Activated naive CD4-positive, alpha-beta T cell treated with anti-CD3 and anti-CD28 coated beads, Interleukin-2, amount 10 ng/mL, durations not matched to agents 7 days and 5 days (primary cell): ENCODE data around the gene ANO4.

Experiments
- CTCF ChIA-PET: fragments of 350-600 bp; sonication (Branson Sonifier 250); formaldehyde crosslinking; loops from one replicate; lab custom pipeline; 2021; ENCODE audit warnings: antibody characterized with exemption; lab: Charles Lee
- DNase-seq: peaks from one replicate; pipeline ENCODE4 v3.0.0-alpha.2; 2020
- H3K27ac Mint-ChIP-seq: one replicate; pipeline ENCODE4 v1.8.0; 2021; ENCODE audit warnings: mild to moderate bottlenecking, moderate library complexity, mixed read lengths
- H3K27me3 Mint-ChIP-seq: one replicate; pipeline ENCODE4 v1.8.0; 2021; ENCODE audit warnings: mild to moderate bottlenecking, mixed read lengths
- H3K36me3 Mint-ChIP-seq: one replicate; pipeline ENCODE4 v1.8.0; 2021; ENCODE audit warnings: mixed read lengths
- H3K4me1 Mint-ChIP-seq: one replicate; pipeline ENCODE4 v1.8.0; 2021; ENCODE audit warnings: mixed read lengths
- H3K4me3 Mint-ChIP-seq: one replicate; pipeline ENCODE4 v1.8.0; 2021; ENCODE audit warnings: mild to moderate bottlenecking, moderate library complexity, mixed read lengths
- H3K9me3 Mint-ChIP-seq: one replicate; pipeline ENCODE4 v1.8.0; 2021; ENCODE audit warnings: mixed read lengths

The ANO4 gene

DNA sequence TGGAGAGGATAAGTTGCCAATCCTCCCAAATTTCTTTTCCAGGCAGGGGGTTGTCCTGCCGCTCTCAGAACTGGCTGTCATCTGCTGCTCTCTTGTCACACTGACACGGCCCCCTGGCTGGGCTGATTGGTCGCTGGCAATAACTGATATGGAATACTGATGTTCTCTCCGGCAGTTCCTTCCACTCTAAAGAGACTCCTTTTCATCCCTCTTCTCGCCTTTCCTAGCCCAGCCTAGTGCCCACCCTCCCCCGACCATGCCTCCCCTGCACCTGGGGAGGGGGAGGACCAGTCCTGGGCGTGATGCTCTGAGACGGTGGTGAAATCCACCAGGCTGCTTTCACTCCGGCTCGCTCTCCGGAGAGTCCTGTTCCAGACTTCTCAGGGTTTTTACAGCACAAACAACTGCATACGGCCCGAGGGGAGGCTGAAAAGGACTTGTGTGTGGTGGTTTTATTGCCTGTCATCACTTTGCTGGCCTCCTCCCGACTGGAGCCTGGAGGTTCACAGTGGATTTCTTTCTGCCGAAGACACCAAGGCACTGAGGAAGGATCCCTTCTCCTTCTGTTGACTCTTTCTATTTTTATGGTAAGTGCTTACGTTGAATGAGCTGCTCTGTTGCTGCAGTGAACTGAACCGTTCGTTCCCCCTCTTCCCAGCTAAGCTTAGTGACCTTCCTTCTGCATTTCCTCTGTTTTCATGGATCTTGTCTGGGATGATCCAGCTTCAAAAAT is at the start of gene ANO4:
Gene ANO4, plus strand, starts transcription at position 336 of the 733 bp plus-strand sequence. CDS start 107,010 bp downstream, outside the sequence.
- DNase-seq, result no peak
- no peaks in the 10 kb centered on the region for H3K4me1 Mint-ChIP-seq

DNA sequence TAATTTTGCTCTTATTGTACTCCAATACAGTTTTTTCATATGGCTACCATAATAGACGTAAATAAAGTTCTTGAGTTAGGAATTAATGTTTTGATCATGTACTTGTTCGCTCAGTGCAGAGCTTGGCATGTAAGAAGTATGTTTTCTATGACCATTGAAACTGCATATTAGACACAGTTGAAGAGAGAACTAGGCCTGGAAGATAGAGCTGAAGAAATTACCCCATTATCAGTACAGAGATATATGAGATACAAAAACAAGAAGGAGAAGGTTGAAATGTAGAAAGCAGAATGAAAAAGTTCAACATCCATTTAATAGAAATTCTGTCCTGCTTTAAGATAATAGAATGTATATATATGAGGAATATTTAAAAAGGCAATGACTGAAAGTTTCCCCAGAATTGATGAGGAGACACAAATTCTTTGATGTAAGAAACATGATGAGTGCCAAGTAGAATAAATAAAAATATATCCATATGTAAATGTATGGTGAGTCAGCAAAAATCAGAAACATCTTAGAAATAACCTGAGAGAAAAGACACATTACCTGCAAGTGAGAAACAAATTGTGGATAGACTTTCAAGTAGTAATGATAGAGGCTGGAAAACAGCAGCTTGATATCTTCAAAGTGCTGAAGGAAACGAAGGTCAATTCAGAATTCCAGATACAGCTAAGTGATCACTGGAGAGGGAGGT is 49.1 kb upstream of the ANO4 start:
- Mint-ChIP-seq H3K27me3 (no peaks in the 10 kb centered on the region), H3K4me1 (no peaks in the 10 kb centered on the region), H3K9me3 (no peaks in the 10 kb centered on the region), H3K36me3 (no peaks in the 10 kb centered on the region), H3K4me3 (no peak overlapping the region), H3K27ac (no peak overlapping the region)
- DNase-seq, result no peak
- CTCF ChIA-PET, result no interaction called here

More for the DNA sequence above, at the start of gene ANO4:
- H3K27me3 Mint-ChIP-seq, result peaks cover 11% of the 10 kb centered on the region
- no peak within 1 kb of the TSS for H3K27ac Mint-ChIP-seq
- H3K36me3 Mint-ChIP-seq, result no peaks in the 10 kb centered on the region
- no peaks in the 10 kb centered on the region for H3K9me3 Mint-ChIP-seq
- CTCF ChIA-PET, result no interaction called here
- H3K4me3 Mint-ChIP-seq, result no peak within 1 kb of the TSS

DNA sequence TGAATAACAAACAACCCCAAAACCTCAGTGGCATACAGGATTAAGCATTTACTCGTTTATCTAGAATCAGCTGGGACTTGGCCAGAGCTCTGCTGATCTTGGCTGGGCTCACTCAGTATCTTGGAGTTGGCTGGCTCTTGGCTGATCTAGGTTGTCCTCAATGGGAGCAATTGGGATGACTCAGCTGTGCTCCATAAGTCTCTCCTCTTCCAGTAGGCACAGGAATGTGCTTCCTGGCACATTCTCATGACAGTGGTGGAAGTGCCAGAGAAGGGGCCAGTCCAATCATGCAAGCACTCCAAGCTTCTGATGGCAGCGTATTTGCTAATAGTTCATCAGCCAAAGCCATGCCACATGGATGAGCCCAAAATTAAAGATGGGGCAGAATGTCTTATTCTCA is 41.7 kb upstream of the ANO4 start:
- CTCF ChIA-PET, result no interaction called here
- DNase-seq, result no peak
- H3K27ac Mint-ChIP-seq, result no peak overlapping the region
- H3K27me3 Mint-ChIP-seq, result no peaks in the 10 kb centered on the region
- H3K4me1 Mint-ChIP-seq, result no peaks in the 10 kb centered on the region
- H3K36me3 Mint-ChIP-seq, result no peaks in the 10 kb centered on the region
- no peak overlapping the region for H3K4me3 Mint-ChIP-seq
- no peaks in the 10 kb centered on the region for H3K9me3 Mint-ChIP-seq

DNA sequence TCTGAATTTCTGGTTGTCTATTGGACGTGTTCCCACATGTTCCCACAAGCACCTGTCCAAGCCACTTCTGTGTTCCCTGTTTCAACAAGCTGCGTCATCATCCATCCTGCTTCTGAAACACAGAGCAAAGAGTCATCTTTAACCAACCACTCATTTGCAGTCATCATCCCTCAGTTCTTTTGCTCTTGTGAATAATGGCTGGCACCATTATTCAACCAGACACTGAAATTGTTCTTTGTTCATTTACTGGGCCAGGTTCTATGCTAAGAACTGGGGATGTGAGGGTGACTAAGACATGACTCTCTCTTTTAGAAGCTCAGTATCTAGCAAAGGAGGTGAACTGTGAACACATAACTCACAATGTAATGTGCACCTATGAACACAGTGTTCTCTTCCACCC is 40.7 kb upstream of the ANO4 start:
- CTCF ChIA-PET, result interaction anchor here (1.2 kb wide), 1 partner anchor 13 kb away, joined by 3 read pairs; no protein-coding TSS in a partner anchor
- no peaks in the 10 kb centered on the region for H3K9me3 Mint-ChIP-seq
- no peaks in the 10 kb centered on the region for H3K4me1 Mint-ChIP-seq

DNA sequence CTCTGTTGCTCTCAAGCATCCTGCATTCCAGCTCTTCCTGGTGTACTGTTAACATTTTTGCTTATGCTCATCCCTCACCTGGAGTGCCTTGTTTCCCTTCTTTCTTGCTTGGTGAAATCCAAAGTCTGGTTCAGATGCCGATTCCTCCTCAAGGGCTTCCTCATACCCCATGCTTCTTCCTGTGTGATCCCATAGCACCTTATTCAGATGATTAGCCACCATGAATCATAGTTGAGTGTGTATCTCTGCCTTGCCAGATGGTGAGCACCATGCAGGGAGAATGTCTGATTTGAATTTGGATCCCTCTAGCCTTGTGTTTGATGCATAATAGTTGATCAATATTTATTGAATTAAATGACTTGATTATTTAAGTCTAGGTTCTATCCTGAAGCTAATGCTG is 39.4 kb upstream of the ANO4 start:
- Mint-ChIP-seq H3K36me3 (no peaks in the 10 kb centered on the region), H3K4me3 (no peak overlapping the region), H3K9me3 (no peaks in the 10 kb centered on the region), H3K27me3 (no peaks in the 10 kb centered on the region), H3K4me1 (no peaks in the 10 kb centered on the region), H3K27ac (no peak overlapping the region)
- DNase-seq, result no peak
- CTCF ChIA-PET, result no interaction called here

More for the DNA sequence above, 40.7 kb upstream of the ANO4 start:
- DNase-seq, result no peak
- H3K4me3 Mint-ChIP-seq, result no peak overlapping the region
- H3K27ac Mint-ChIP-seq, result no peak overlapping the region
- no peaks in the 10 kb centered on the region for H3K27me3 Mint-ChIP-seq
- H3K36me3 Mint-ChIP-seq, result no peaks in the 10 kb centered on the region

DNA sequence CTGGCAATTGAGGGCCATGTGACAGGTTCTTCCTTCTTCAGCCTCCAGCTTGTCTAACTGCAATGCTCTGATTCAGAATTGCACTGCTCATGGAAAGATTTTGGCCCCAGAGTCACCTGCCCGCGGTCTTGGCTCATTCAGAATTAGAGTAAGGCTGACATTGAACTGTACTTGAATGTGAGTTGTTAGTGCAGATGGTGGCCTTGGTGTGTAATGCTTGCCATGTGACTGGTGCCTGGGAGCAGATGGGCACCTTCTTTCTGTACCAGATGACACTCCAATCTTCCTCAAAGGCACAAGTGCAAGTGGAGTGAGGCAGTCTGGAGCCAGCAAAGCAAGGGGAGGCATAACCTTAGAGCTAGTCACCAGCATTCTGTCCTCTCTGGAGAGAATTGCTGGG is 36.5 kb upstream of the ANO4 start:
- Mint-ChIP-seq H3K9me3 (no peaks in the 10 kb centered on the region), H3K36me3 (no peaks in the 10 kb centered on the region), H3K4me1 (no peaks in the 10 kb centered on the region), H3K27ac (no peak overlapping the region), H3K4me3 (no peak overlapping the region), H3K27me3 (no peaks in the 10 kb centered on the region)
- DNase-seq, result no peak
- CTCF ChIA-PET, result no interaction called here

DNA sequence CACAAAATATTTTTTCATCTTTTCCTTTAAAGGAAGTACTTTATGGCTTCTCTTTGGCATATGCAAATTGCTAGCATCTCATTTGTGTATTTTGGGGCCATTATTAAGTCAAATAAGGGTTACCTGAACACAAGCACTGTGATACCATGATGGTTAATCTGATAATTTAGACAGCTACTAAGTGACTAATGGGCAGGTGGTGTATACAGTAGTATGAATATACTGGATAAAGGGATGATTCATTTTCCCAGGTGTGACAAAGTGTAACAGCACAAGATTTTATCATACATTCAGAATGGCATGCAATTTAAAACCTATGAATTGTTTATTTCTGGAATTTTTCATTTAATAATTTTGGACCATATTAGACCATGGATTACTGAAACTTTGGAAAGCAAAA is 27.2 kb upstream of the ANO4 start:
- CTCF ChIA-PET, result no interaction called here
- no peaks in the 10 kb centered on the region for H3K4me1 Mint-ChIP-seq
- no peaks in the 10 kb centered on the region for H3K36me3 Mint-ChIP-seq
- H3K4me3 Mint-ChIP-seq, result no peak overlapping the region
- H3K27me3 Mint-ChIP-seq, result no peaks in the 10 kb centered on the region
- H3K9me3 Mint-ChIP-seq, result no peaks in the 10 kb centered on the region
- DNase-seq, result no peak
- H3K27ac Mint-ChIP-seq, result no peak overlapping the region

DNA sequence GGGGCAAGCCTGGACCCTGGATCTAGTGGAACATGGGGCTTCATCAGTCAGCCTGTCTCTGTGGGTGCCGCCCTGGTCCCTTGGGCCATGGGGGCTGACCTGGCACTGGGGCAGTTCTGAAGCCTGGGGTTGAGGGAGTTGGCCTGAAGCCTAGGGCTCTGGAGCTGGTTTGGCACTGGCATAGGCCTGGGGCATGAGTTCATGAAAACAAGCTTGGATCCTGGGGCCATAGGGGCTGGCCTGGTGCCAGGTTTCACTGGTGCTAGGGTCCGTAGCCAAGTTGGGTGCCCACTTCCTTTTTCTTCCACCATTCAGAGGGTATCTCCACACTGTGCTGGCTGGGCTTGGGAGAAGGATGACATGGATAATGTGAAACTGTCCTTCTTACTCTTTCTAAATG is 26.6 kb upstream of the ANO4 start:
- CTCF ChIA-PET, result no interaction called here
- Mint-ChIP-seq H3K27ac (no peak overlapping the region), H3K36me3 (no peaks in the 10 kb centered on the region), H3K4me3 (no peak overlapping the region), H3K4me1 (no peaks in the 10 kb centered on the region), H3K9me3 (no peaks in the 10 kb centered on the region), H3K27me3 (no peaks in the 10 kb centered on the region)
- no peak for DNase-seq

DNA sequence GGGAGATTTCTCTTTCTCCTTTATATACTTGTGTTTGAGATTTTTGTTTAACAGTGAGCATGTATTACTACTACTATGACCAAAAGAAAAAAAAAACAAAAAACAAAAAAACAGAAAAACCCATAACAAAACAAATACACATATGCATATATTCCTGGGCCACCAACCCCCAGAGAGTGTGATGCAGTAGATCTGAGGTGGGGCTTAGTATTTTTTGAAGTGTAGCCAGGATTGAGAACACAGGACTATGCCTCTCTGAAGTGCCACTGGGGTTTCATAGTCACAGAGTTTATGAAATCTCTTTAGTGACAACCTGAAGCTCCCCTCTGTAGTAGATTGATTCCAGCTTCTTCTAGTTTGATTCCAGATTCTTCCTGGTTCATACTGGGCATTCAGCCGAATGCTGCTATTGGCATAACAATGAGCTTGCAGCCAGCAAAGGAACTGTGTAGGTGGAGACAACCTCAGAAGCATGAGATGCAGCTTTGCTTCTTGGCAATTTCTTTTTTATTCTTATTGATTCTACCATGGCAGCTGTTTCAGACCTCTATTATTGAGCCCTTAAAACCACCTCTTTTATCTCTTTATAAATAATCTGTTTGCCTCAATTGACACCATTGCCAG is 15.5 kb upstream of the ANO4 start:
- CTCF ChIA-PET, result no interaction called here
- Mint-ChIP-seq H3K27ac (no peak overlapping the region), H3K36me3 (no peaks in the 10 kb centered on the region), H3K4me3 (no peak overlapping the region), H3K9me3 (peaks cover 1% of the 10 kb centered on the region), H3K27me3 (no peaks in the 10 kb centered on the region), H3K4me1 (no peaks in the 10 kb centered on the region)
- no peak for DNase-seq

DNA sequence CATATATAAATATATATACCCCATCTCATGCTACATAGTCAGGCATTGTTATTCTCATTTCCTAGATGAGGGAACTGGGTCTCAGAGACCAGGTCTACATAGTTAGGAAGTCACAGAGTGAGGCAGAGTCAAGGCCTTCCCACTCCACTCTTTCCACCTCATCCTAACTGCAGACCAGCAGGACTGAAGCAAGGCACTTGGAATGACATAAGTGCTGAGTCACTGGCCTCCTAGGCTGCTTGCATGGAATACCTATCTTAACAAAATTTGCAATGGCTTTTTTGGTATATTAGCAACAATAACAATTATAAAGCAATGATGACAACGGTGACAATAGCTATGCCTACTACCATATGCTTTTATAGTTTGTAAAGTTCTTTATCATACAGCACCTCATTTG is 5.4 kb upstream of the ANO4 start:
- Mint-ChIP-seq H3K4me1 (no peaks in the 10 kb centered on the region), H3K36me3 (no peaks in the 10 kb centered on the region), H3K27me3 (no peaks in the 10 kb centered on the region), H3K27ac (no peak overlapping the region), H3K9me3 (no peaks in the 10 kb centered on the region), H3K4me3 (no peak overlapping the region)
- CTCF ChIA-PET, result no interaction called here
- DNase-seq, result no peak

DNA sequence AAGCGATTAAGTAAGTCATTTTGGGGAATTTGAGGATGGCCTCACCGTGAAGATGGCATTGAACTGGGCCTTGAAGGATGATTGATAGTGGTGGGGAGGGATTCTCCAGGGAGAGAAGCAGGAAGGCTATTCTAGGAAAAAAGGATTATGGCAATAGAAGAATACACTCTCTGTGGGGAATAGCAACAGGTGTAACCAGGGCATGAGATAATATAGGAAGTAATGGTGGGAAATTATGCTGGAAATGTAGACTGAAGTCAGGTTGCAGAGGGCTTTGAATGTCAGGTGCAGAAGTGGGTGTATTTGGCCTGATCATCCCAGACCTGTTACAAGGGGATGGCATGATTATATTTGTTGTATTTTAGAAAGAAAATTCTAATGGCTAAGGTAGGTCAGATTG is 4.6 kb upstream of the ANO4 start:
- CTCF ChIA-PET, result no interaction called here
- Mint-ChIP-seq H3K4me3 (no peak overlapping the region), H3K4me1 (no peaks in the 10 kb centered on the region)

DNA sequence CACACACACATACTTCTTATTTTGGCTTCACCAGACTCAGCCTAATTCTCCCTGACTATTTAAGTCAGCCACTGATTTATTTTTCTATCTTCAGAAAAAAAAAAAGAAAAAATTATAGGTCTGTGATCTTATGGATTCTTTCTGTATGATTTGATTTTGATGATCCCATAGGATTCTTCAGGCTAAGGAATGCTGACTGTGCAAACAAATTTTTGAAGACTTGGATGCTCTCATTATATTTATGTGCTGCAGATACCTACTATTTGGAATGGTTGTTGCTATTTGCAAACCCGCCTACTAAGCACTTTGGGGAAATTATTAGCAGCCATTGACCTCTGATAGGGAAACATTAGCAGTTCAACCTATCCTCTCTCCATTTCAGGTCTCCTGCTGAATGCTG is 4.0 kb upstream of the ANO4 start:
- Mint-ChIP-seq H3K36me3 (no peaks in the 10 kb centered on the region), H3K27ac (no peak overlapping the region), H3K9me3 (no peaks in the 10 kb centered on the region), H3K4me1 (no peaks in the 10 kb centered on the region), H3K27me3 (peaks cover 11% of the 10 kb centered on the region), H3K4me3 (no peak overlapping the region)
- CTCF ChIA-PET, result no interaction called here
- no peak for DNase-seq

More for the DNA sequence above, 4.6 kb upstream of the ANO4 start:
- Mint-ChIP-seq H3K27me3 (peaks cover 7% of the 10 kb centered on the region), H3K36me3 (no peaks in the 10 kb centered on the region), H3K9me3 (no peaks in the 10 kb centered on the region), H3K27ac (no peak overlapping the region)
- no peak for DNase-seq

DNA sequence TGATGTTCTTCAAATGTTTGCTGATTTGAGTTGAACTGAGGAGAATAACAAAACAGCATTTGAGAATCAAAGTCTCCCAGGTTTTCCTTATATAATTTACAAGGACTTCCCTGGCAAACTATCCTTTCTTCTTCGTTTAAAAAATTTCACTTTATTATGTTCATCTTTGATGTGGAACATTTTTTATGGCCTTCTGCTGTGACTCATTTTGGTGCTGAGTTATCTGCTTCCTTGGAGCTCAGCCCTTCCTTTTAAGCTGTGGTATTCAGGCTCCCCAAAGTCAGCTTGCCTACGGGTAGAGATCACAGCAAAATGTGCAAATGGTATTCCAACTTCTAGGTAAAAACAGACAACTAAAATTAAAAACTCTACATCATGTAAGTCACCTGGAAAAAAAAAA is 1.4 kb upstream of the ANO4 start:
- Mint-ChIP-seq H3K9me3 (no peaks in the 10 kb centered on the region), H3K27me3 (peaks cover 11% of the 10 kb centered on the region), H3K36me3 (no peaks in the 10 kb centered on the region), H3K4me3 (no peak overlapping the region), H3K4me1 (no peaks in the 10 kb centered on the region), H3K27ac (no peak overlapping the region)
- CTCF ChIA-PET, result no interaction called here
- no peak for DNase-seq

DNA sequence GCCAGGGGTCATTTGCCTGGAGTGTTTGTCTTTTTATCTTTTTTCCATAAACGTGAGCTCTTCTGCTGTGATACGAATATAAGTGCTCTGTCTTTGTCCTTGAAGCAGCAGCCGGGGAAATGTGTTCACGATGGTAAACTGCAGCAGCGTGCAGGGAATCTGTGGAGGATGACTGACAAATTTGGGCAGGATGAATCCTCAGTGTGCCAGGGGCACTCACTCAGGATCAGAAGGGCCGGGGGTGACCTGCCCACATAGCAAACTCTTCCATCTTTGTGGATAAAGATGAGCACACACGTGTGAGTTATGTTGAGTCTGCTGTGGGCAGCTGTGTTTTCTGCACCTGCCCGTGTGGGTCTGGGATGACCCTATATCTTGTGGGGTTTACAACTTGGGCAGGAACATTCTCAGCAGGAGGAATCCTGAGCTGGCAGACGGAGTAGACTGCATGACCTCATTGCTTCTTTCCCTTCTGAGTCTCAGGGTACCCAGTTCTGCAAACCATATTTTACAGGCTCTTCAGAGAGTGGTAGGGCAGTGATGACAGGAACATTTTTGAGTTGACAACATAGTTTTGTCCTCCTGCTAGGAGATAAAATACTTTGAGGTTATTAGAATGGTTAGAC is 711 bp downstream of the ANO4 start:
- Mint-ChIP-seq H3K36me3 (no peaks in the 10 kb centered on the region), H3K4me1 (no peaks in the 10 kb centered on the region), H3K4me3 (no peak overlapping the region), H3K9me3 (no peaks in the 10 kb centered on the region), H3K27ac (no peak overlapping the region), H3K27me3 (peaks cover 11% of the 10 kb centered on the region)
- DNase-seq, result no peak
- CTCF ChIA-PET, result no interaction called here
